Keratinocyte (primary cell): ENCODE data around the gene FCER2. TPM values are rescaled to one million over a fixed set of nuclear protein-coding genes. Genes with fewer than 3 reads are reported as not detected.

ENCODE experiments used
- DNase-seq: peaks from one replicate; pipeline ENCODE4 v3.0.0-alpha.2; 2011; ENCODE audit warnings: low read depth, missing footprints, low spot score
- FAIRE-seq: peaks from 2 replicates; lab custom pipeline; 2011; peaks lifted over from hg19 to GRCh38; lab: Jason Lieb, UNC
- H2AFZ ChIP-seq: 2 replicates; pipeline ENCODE4 v1.6.0; 2012; ENCODE audit warnings: low read length, control low read depth, inconsistent platforms; ENCODE audit not compliant: control insufficient read depth
- H3K27ac ChIP-seq: 2 replicates; pipeline ENCODE4 v1.5.1; 2011; ENCODE audit warnings: low read length; ENCODE audit not compliant: control insufficient read depth, insufficient read depth
- H3K27me3 ChIP-seq: 3 replicates; pipeline ENCODE4 v1.6.0; 2011; ENCODE audit warnings: low read length; ENCODE audit not compliant: control insufficient read depth, insufficient read depth; ENCODE audit errors: extremely low read depth
- H3K36me3 ChIP-seq, 2 experiments: 2 replicates in 1 of 2; 3 replicates in 1 of 2; pipeline ENCODE4 v1.5.1; 2011; ENCODE audit warnings: low read length in 2 of 2, mild to moderate bottlenecking in 1 of 2; ENCODE audit not compliant: control insufficient read depth in 2 of 2, insufficient read depth in 2 of 2; ENCODE audit errors: extremely low read depth in 1 of 2
- H3K4me1 ChIP-seq: 3 replicates; pipeline ENCODE4 v1.5.1; 2011; ENCODE audit warnings: low read length; ENCODE audit not compliant: control insufficient read depth, insufficient read depth; ENCODE audit errors: extremely low read depth
- H3K4me2 ChIP-seq: 3 replicates; pipeline ENCODE4 v1.6.0; 2011; ENCODE audit warnings: low read depth, low read length; ENCODE audit not compliant: control insufficient read depth, insufficient read depth; ENCODE audit errors: extremely low read depth
- H3K4me3 ChIP-seq, 3 experiments: fragments of 200-600 bp in 1 of 3; sonication (generic) in 1 of 3; 2 replicates in 2 of 3; 3 replicates in 1 of 3; pipeline ENCODE4 v1.5.1; 2011 to 2016; ENCODE audit warnings: low read length in 3 of 3, mild to moderate bottlenecking in 3 of 3, control low read depth in 2 of 3, inconsistent platforms in 1 of 3, low read depth in 1 of 3, mixed read lengths in 1 of 3, mixed run types in 1 of 3, moderate library complexity in 1 of 3; ENCODE audit not compliant: control insufficient read depth in 2 of 3, insufficient read depth in 2 of 3; ENCODE audit errors: extremely low read depth in 1 of 3
- H3K79me2 ChIP-seq: 2 replicates; pipeline ENCODE4 v1.6.0; 2012; ENCODE audit warnings: low read length; ENCODE audit not compliant: control insufficient read depth, insufficient read depth
- H3K9ac ChIP-seq: 3 replicates; pipeline ENCODE4 v1.6.0; 2011; ENCODE audit warnings: low read length; ENCODE audit not compliant: control insufficient read depth, insufficient read depth; ENCODE audit errors: extremely low read depth
- H3K9me1 ChIP-seq: 3 replicates; pipeline ENCODE4 v1.6.0; 2011; ENCODE audit warnings: low read length; ENCODE audit not compliant: control insufficient read depth, insufficient read depth; ENCODE audit errors: extremely low read depth
- H3K9me3 ChIP-seq: 2 replicates; pipeline ENCODE4 v1.5.1; 2012; ENCODE audit warnings: low read depth, low read length; ENCODE audit not compliant: control insufficient read depth
- H4K20me1 ChIP-seq: 3 replicates; pipeline ENCODE4 v1.6.0; 2011; ENCODE audit warnings: low read length; ENCODE audit not compliant: control insufficient read depth, insufficient read depth; ENCODE audit errors: extremely low read depth
- CTCF ChIP-seq, 3 experiments: IDR thresholded peaks in 1 of 3; conservative IDR thresholded peaks in 1 of 3; optimal IDR thresholded peaks in 1 of 3; 2 replicates in 2 of 3; 3 replicates in 1 of 3; pipeline versions ENCODE3 to v1.5.1; 2011; ENCODE audit warnings: low read length in 3 of 3, mild to moderate bottlenecking in 3 of 3, moderate library complexity in 2 of 3, control low read depth in 1 of 3, inconsistent platforms in 1 of 3; ENCODE audit not compliant: insufficient read depth in 2 of 3; ENCODE audit errors: extremely low read depth in 1 of 3
- EZH2 ChIP-seq: IDR thresholded peaks from one replicate; pipeline ENCODE4 v1.6.1; 2012; ENCODE audit warnings: inconsistent platforms, mild to moderate bottlenecking, low read length, moderate library complexity
- dilution Hi-C: fragments of 300-500 bp; cut with MboI; formaldehyde crosslinking; loops from one replicate; pipeline ENCODE4 v1.7.0; 2020; ENCODE audit warnings: low sequenced_read_pairs; ENCODE audit not compliant: extremely low pct_ligation_motif_present
- polyA plus RNA-seq, 5 experiments: library from polyadenylated mRNA; depleted of rRNA in 3 of 5; stranded (reverse) in 3 of 5; stranded (forward) in 1 of 5; unstranded in 1 of 5; fragments of >200 nt; gene quantifications; 1 replicate in 1 of 5; 2 replicates in 3 of 5; 3 replicates in 1 of 5; pipeline versions ENCODE4 v1.2.1 to v1.2.3, GENCODE V29; 2011 to 2012; ENCODE audit warnings: missing spikeins in 2 of 5, low read depth in 1 of 5, low replicate concordance in 1 of 5

The FCER2 gene
- polyA plus RNA-seq, 1 donor (not counting 4 experiments of a cell fraction or from before 2014, with no cell fraction given): not detected

- H3K9me1 ChIP-seq: no peaks in the 10 kb centered on the region
- no peaks in the 10 kb centered on the region for H4K20me1 ChIP-seq
- H3K9ac ChIP-seq: peak within 1 kb of the TSS; percentile 85
- peaks cover 16% of the 10 kb centered on the region for H3K79me2 ChIP-seq
- H2AFZ ChIP-seq: peak within 1 kb of the TSS; percentile 75
- peak within 1 kb of the TSS; percentile 73 to 99 (median 83) for H3K4me3 ChIP-seq
- dilution Hi-C loops: no loop called here
- H3K27ac ChIP-seq: peak within 1 kb of the TSS; percentile 64
- TF ChIP-seq CTCF (optimal IDR thresholded peaks at IDR 0.05 in 1 of 3, IDR thresholded peaks at IDR 0.05 in 1 of 3, conservative IDR thresholded peaks at IDR 0.05 in 1 of 3; ENCODE audit: extremely low read depth in 1 of 3, insufficient read depth in 2 of 3, low read length in 3 of 3): peak; percentile 63 to 90 (median 71)
- no peak for TF ChIP-seq EZH2
- H3K4me1 ChIP-seq: peaks cover 7% of the 10 kb centered on the region
- H3K4me2 ChIP-seq: peak within 1 kb of the TSS; percentile 60
- no peak for FAIRE-seq
- H3K27me3 ChIP-seq: peaks cover 6% of the 10 kb centered on the region
- no peaks in the 10 kb centered on the region for H3K9me3 ChIP-seq
- peaks cover 0 to 8% of the 10 kb centered on the region in 2 experiments for H3K36me3 ChIP-seq
- no peak for DNase-seq
Observed at GRCh38 chr19:7680606-7681339, 21.2 kb downstream of the FCER2 start, which contains the start of gene TRAPPC5. Gene TRAPPC5 (plus strand): TSS chr19:7680833. CDS start chr19:7682254, 1,421 bp downstream.

- TF ChIP-seq CTCF (optimal IDR thresholded peaks at IDR 0.05 in 1 of 3, IDR thresholded peaks at IDR 0.05 in 1 of 3, conservative IDR thresholded peaks at IDR 0.05 in 1 of 3; ENCODE audit: extremely low read depth in 1 of 3, insufficient read depth in 2 of 3, low read length in 3 of 3): no peak
- no peak for TF ChIP-seq EZH2
- peak overlapping the region in 1 of 3 experiments; percentile 48 for H3K4me3 ChIP-seq
- no peaks in the 10 kb centered on the region for H3K9me3 ChIP-seq
- H2AFZ ChIP-seq: peak overlapping the region; percentile 75
- H4K20me1 ChIP-seq: no peaks in the 10 kb centered on the region
- DNase-seq (no peak), FAIRE-seq (no peak)
- H3K4me1 ChIP-seq: peaks cover 7% of the 10 kb centered on the region
- dilution Hi-C loops: no loop called here
- H3K36me3 ChIP-seq: peaks cover 0 to 8% of the 10 kb centered on the region in 2 experiments
- peaks cover 16% of the 10 kb centered on the region for H3K79me2 ChIP-seq
- peak overlapping the region; percentile 50 for H3K4me2 ChIP-seq
- no peaks in the 10 kb centered on the region for H3K9me1 ChIP-seq
- no peak overlapping the region for H3K9ac ChIP-seq
- no peak overlapping the region for H3K27ac ChIP-seq
- H3K27me3 ChIP-seq: peaks cover 6% of the 10 kb centered on the region
Observed at GRCh38 chr19:7679771-7680605, 21.9 kb downstream of the FCER2 start.
